HCT116 (cell line): ENCODE data around the gene PQBP1. TPM values are rescaled to one million over a fixed set of nuclear protein-coding genes. Genes with fewer than 3 reads are reported as not detected.

ENCODE experiments used
- ATAC-seq: fragments of 200-7000 bp; cut with Tn5 transposase; 2 replicates; pipeline ENCODE4 v1.9.1; 2020; ENCODE audit warnings: mild to moderate bottlenecking, moderate library complexity
- BruUV-seq: library from RNA; stranded (reverse); fragments of 400-500 nt; replicated peaks from 2 replicates; lab custom pipeline; 2021; lab: Mats Ljungman, UMichigan
- CTCF ChIA-PET: fragments of 300-600 bp; sonication (Branson Sonifier 250); formaldehyde crosslinking; loops from one replicate; lab custom pipeline; 2021; ENCODE audit warnings: antibody characterized with exemption; lab: Charles Lee
- POLR2A ChIA-PET: fragments of 300-600, 350-600 bp; sonication (Branson Sonifier 250); formaldehyde crosslinking; loops from one replicate; lab custom pipeline; 2021; ENCODE audit warnings: antibody characterized with exemption; lab: Charles Lee
- RAD21 ChIA-PET, 2 experiments: fragments of 300-600 bp; sonication (Branson Sonifier 250); formaldehyde crosslinking; loops; one replicate each; lab custom pipeline; 2023; ENCODE audit warnings: low total read pairs in 2 of 2; ENCODE audit not compliant: uncharacterized antibody in 2 of 2, unreplicated experiment in 2 of 2, low non-redundant PET in 1 of 2; lab: Charles Lee
- DNase-seq: peaks from one replicate; pipeline ENCODE4 v3.0.0-alpha.2; 2010; ENCODE audit warnings: low read depth, low spot score
- H2AFZ ChIP-seq: fragments of 200-600 bp; shearing (Covaris generic), sonication (generic); 2 replicates; pipeline ENCODE4 v1.6.1; 2017; ENCODE audit warnings: low read depth, mixed run types, mixed read lengths, antibody characterized with exemption, low read length; ENCODE audit not compliant: poor library complexity, severe bottlenecking
- H3K27ac ChIP-seq: 2 replicates; pipeline ENCODE4 v1.5.1; 2012; ENCODE audit warnings: low read depth, low read length
- H3K27me3 ChIP-seq: fragments of 200-600 bp; sonication (generic); 2 replicates; pipeline ENCODE4 v1.6.1; 2016; ENCODE audit warnings: mixed run types, low read length, mixed read lengths; ENCODE audit not compliant: insufficient read depth
- H3K36me3 ChIP-seq, 2 experiments: fragments of 200-500 bp in 1 of 2; fragments of 200-600 bp in 1 of 2; sonication (Bioruptor generic) in 1 of 2; sonication (generic) in 1 of 2; 2 replicates each; pipeline versions ENCODE4 v1.5.1 to v1.6.1; 2014 to 2016; ENCODE audit warnings: low read length in 2 of 2, inconsistent platforms in 1 of 2, mixed read lengths in 1 of 2, mixed run types in 1 of 2; ENCODE audit not compliant: insufficient read depth in 2 of 2, control insufficient read depth in 1 of 2
- H3K4me1 ChIP-seq, 2 experiments: fragments of 200-600 bp in 1 of 2; sonication (generic) in 1 of 2; 2 replicates each; pipeline versions ENCODE4 v1.5.1 to v1.6.1; 2012 to 2017; ENCODE audit warnings: low read length in 2 of 2, inconsistent platforms in 1 of 2, mild to moderate bottlenecking in 1 of 2, mixed read lengths in 1 of 2, mixed run types in 1 of 2, moderate library complexity in 1 of 2; ENCODE audit not compliant: insufficient read depth in 2 of 2, control insufficient read depth in 1 of 2
- H3K4me2 ChIP-seq: fragments of 200-600 bp; sonication (generic); 2 replicates; pipeline ENCODE4 v1.6.1; 2017; ENCODE audit warnings: mixed run types, low read length, mixed read lengths
- H3K4me3 ChIP-seq, 2 experiments: fragments of 200-600 bp in 1 of 2; sonication (generic) in 1 of 2; replicated peaks in 1 of 2; 2 replicates each; pipeline ENCODE4 v1.5.1; 2011 to 2016; ENCODE audit warnings: low read length in 2 of 2, control low read depth in 1 of 2, low read depth in 1 of 2, mild to moderate bottlenecking in 1 of 2, mixed read lengths in 1 of 2, mixed run types in 1 of 2
- H3K79me2 ChIP-seq: fragments of 200-600 bp; sonication (generic); 2 replicates; pipeline ENCODE4 v1.6.1; 2017; ENCODE audit warnings: mild to moderate bottlenecking, mixed run types, low read length, moderate library complexity, mixed read lengths; ENCODE audit not compliant: insufficient read depth
- H3K9ac ChIP-seq: fragments of 200-600 bp; sonication (generic); 2 replicates; pipeline ENCODE4 v1.6.1; 2016; ENCODE audit warnings: low read length, mixed read lengths
- H3K9me2 ChIP-seq: fragments of 200-600 bp; sonication (generic), shearing (Covaris generic); 2 replicates; pipeline ENCODE4 v1.6.1; 2017; ENCODE audit warnings: mixed run types, mild to moderate bottlenecking, moderate library complexity; ENCODE audit not compliant: insufficient read depth
- H3K9me3 ChIP-seq, 2 experiments: fragments of 200-500 bp in 1 of 2; fragments of 200-600 bp in 1 of 2; sonication (Bioruptor generic) in 1 of 2; sonication (generic) in 1 of 2; 2 replicates each; pipeline ENCODE4 v1.6.1; 2014 to 2017; ENCODE audit warnings: low read length in 2 of 2, mixed read lengths in 2 of 2, inconsistent platforms in 1 of 2, low read depth in 1 of 2, mild to moderate bottlenecking in 1 of 2, mixed run types in 1 of 2, moderate library complexity in 1 of 2; ENCODE audit not compliant: control insufficient read depth in 1 of 2, insufficient read depth in 1 of 2
- H4K20me1 ChIP-seq: fragments of 200-600 bp; sonication (generic), shearing (Covaris generic); 2 replicates; pipeline ENCODE4 v1.6.1; 2017; ENCODE audit warnings: mixed run types, mild to moderate bottlenecking, moderate library complexity; ENCODE audit not compliant: insufficient read depth
- CBX3 ChIP-seq: IDR thresholded peaks from 2 replicates; pipeline ENCODE4 v1.6.1; 2012; ENCODE audit warnings: low read depth
- EZH2 ChIP-seq: fragments of 200-600 bp; sonication (generic); IDR thresholded peaks from 2 replicates; pipeline ENCODE4 v1.6.1; 2017; ENCODE audit warnings: antibody characterized with exemption, mixed run types
- FOSL1 ChIP-seq: IDR thresholded peaks from 2 replicates; pipeline ENCODE4 v1.6.1; 2012; ENCODE audit warnings: low read depth
- POLR2A ChIP-seq: IDR thresholded peaks from 2 replicates; pipeline ENCODE4 v1.7.0; 2011; ENCODE audit warnings: borderline replicate concordance; ENCODE audit not compliant: insufficient read depth, insufficient read length; ENCODE audit errors: extremely low read depth
- POLR2AphosphoS5 ChIP-seq: IDR thresholded peaks from 2 replicates; pipeline ENCODE4 v1.6.1; 2011; ENCODE audit warnings: mild to moderate bottlenecking, low read depth, low read length, moderate library complexity
- SIN3A ChIP-seq: IDR thresholded peaks from 2 replicates; pipeline ENCODE4 v1.6.1; 2012; ENCODE audit warnings: low read depth
- TCF7L2 ChIP-seq: IDR thresholded peaks from 2 replicates; pipeline ENCODE4 v1.7.0; 2011; ENCODE audit warnings: borderline replicate concordance, inconsistent platforms; ENCODE audit not compliant: insufficient read depth, insufficient read length; ENCODE audit errors: extremely low read depth
- YY1 ChIP-seq: IDR thresholded peaks from 2 replicates; pipeline ENCODE4 v1.6.1; 2011; ENCODE audit warnings: low read length, low read depth, moderate library complexity, mild to moderate bottlenecking; ENCODE audit not compliant: insufficient replicate concordance; ENCODE audit errors: extremely low read depth
- ZFX ChIP-seq: fragments of 450-650 bp; IDR thresholded peaks from 2 replicates; pipeline ENCODE4 v1.6.1; 2017
- intact Hi-C: fragments of 100-400 bp; cut with micrococcal nuclease; formaldehyde crosslinking; loops from 2 replicates; pipeline ENCODE4 v1.10.0; 2022
- total RNA-seq: library from RNA; stranded (reverse); gene quantifications from one replicate; pipeline ENCODE4 v1.2.1, GENCODE V29; 2021; ENCODE audit not compliant: unreplicated experiment

PQBP1 gene
- total RNA-seq, 1 experiment from 2014 or later, result 67.1 TPM

DNA sequence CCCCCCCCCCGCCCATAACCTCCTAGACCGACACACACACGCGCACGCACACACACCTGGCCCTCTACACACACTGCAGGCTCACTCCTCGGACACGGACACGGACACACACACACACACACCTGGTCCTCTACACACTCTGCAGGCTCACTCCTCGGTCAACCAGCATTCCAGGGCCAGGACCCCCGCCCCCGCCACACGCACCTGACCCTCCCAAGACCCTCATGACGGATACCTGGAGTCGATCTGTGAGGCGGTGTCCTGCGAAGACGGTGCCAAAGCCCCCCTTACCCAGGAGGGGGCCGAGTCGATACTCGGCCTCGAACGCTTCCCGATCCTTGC, 20.5 kb downstream of the PQBP1 start (continued):
- no peak for TF ChIP-seq SIN3A
- no peak for TF ChIP-seq EZH2
- no peak for TF ChIP-seq FOSL1
- no peak for TF ChIP-seq POLR2AphosphoS5
- no peak for TF ChIP-seq YY1
- no peak for TF ChIP-seq CBX3
- TF ChIP-seq POLR2A, result no peak

DNA sequence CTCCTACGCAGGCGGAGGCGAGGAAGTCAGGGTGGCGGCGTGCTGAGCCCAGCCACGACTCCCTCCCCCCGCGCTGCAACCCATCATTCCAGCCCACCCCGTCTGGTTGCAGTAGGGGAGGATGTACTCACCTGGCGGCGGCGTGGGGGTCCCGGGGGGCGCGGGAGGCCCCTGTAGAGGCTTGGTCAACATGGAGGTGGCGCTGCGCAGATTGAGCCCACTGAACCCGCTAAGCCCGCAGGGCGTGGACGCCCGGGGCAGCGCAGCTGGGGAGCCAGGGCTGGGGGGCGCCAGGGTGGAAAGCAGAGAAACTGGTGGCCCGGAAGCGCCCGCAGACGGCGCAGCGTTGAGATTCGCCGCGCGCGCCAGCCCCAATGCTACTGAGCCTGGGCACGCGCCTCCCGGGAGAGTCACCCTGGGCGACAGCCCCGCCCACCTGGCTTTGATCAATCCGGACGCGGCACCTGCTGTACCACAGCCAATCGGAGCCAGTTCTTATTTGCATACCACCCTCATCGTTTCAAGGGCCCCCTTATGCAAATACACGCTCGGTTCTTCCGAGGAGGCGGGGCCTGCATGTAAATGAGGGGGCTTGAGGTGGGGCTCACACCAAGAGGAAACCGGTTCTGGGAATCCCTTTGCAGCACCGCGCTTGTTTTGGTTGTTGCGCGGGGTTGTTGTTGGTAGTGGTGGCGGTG, 21.1 kb downstream of the PQBP1 start, which contains the start of gene PIM2:
Gene PIM2, minus strand, starts transcription at position 382 of the 698 bp plus-strand sequence. Its CDS starts 190 bp downstream, at position 192.
- no peaks in the 10 kb centered on the region for H3K27me3 ChIP-seq
- H3K79me2 ChIP-seq, result peaks cover 32% of the 10 kb centered on the region
- H3K9me2 ChIP-seq, result no peaks in the 10 kb centered on the region
- BruUV-seq, result no TSS peak
- ATAC-seq (peak; percentile 86), DNase-seq (peak; percentile 63)
- intact Hi-C loops, result loop anchor here (2.0 to 5.0 kb wide), 2 partner anchors 38 to 156 kb away; partner anchors contain the start of genes GLOD5 and OTUD5
- RAD21 ChIA-PET, result no interaction called here
- CTCF ChIA-PET, result no interaction called here
- peak within 1 kb of the TSS; percentile 63 to 69 for H3K4me3 ChIP-seq
- POLR2A ChIA-PET, result no interaction called here
- H3K4me2 ChIP-seq, result peak within 1 kb of the TSS; percentile 79
- peaks cover 7 to 9% of the 10 kb centered on the region in 2 experiments; a peak in 3 of 4 replicates for H3K36me3 ChIP-seq
- peak within 1 kb of the TSS; percentile 86 for H3K9ac ChIP-seq
- H3K4me1 ChIP-seq, result peaks cover 5 to 19% of the 10 kb centered on the region in 2 experiments; a peak in 2 of 4 replicates
- H2AFZ ChIP-seq, result no peak within 1 kb of the TSS
- no peaks in the 10 kb centered on the region for H4K20me1 ChIP-seq
- H3K27ac ChIP-seq, result peak within 1 kb of the TSS; percentile 78
- TF ChIP-seq YY1 (no peak), POLR2A (peak; percentile 62), POLR2AphosphoS5 (peak; percentile 92), ZFX (peak; percentile 19; the same call in 1 of the 2 replicates), TCF7L2 (peak; percentile 31)
- no peaks in the 10 kb centered on the region for H3K9me3 ChIP-seq
